HuH-7 (cell line): ENCODE results near the gene CCDC106.

Experiments used
- DNase-seq: peaks from one replicate; pipeline ENCODE4 v3.0.0; 2011; ENCODE audit warnings: low spot score

CCDC106 gene

GRCh38 chr19:55635856-55636440, 12.1 kb upstream of the CCDC106 start:
- DNase-seq: no peak

GRCh38 chr19:55636723-55637122, 11.3 kb upstream of the CCDC106 start:
- DNase-seq: no peak

- DNase-seq: no peak
Observed at GRCh38 chr19:55637534-55637933, 10.5 kb upstream of the CCDC106 start.

- DNase-seq: no peak
Observed at GRCh38 chr19:55638864-55639359, 9.1 kb upstream of the CCDC106 start.

- no peak for DNase-seq
Observed at GRCh38 chr19:55640043-55640576, 7.9 kb upstream of the CCDC106 start.

GRCh38 chr19:55640577-55641425, 7.2 kb upstream of the CCDC106 start, which contains the start of gene ZNF580:
TSS of gene ZNF580 (plus strand) at chr19:55641002. CDS start at chr19:55642509, 1,507 bp downstream.
- no peak for DNase-seq

GRCh38 chr19:55641426-55642152, 6.4 kb upstream of the CCDC106 start:
- DNase-seq: no peak

- DNase-seq: no peak
Observed at GRCh38 chr19:55642153-55643002, 5.6 kb upstream of the CCDC106 start.

GRCh38 chr19:55643003-55643886, 4.8 kb upstream of the CCDC106 start, which contains the start of gene ZNF581:
TSS of gene ZNF581 (plus strand) at chr19:55643649. CDS start at chr19:55644572, 923 bp downstream.
- DNase-seq: peak; percentile 94

- no peak for DNase-seq
Observed at GRCh38 chr19:55643887-55644176, 4.2 kb upstream of the CCDC106 start.

- DNase-seq: no peak
Observed at GRCh38 chr19:55644191-55644833, 3.7 kb upstream of the CCDC106 start.

- no peak for DNase-seq
Observed at GRCh38 chr19:55644842-55645511, 3.0 kb upstream of the CCDC106 start.

GRCh38 chr19:55645512-55645881, 2.5 kb upstream of the CCDC106 start:
- no peak for DNase-seq

GRCh38 chr19:55646889-55647731, 902 bp upstream of the CCDC106 start:
- DNase-seq: no peak

GRCh38 chr19:55648585-55649267, 714 bp downstream of the CCDC106 start:
- DNase-seq: no peak

GRCh38 chr19:55649268-55650125, 1.5 kb downstream of the CCDC106 start:
- DNase-seq: no peak

GRCh38 chr19:55650126-55650557, 2.1 kb downstream of the CCDC106 start:
- DNase-seq: no peak
